CD4-positive, alpha-beta T cell treated with Interleukin-4 for 4 hours (primary cell): Measurements from ENCODE around the gene DNASE1L3.

Source experiments
- DNase-seq: peaks from one replicate; pipeline ENCODE4 v3.0.0-alpha.2; 2020

The DNASE1L3 gene

GRCh38 chr3:58157700-58158099 is 53.1 kb downstream of the DNASE1L3 start:
- no peak for DNase-seq

GRCh38 chr3:58155838-58156237 is 54.9 kb downstream of the DNASE1L3 start:
- no peak for DNase-seq

GRCh38 chr3:58154626-58155449 is 55.9 kb downstream of the DNASE1L3 start:
- DNase-seq: no peak

GRCh38 chr3:58153371-58153770 is 57.4 kb downstream of the DNASE1L3 start:
- no peak for DNase-seq

- DNase-seq: no peak
Measured at GRCh38 chr3:58152225-58153015, 58.4 kb downstream of the DNASE1L3 start.

GRCh38 chr3:58151637-58152036 is 59.1 kb downstream of the DNASE1L3 start:
- no peak for DNase-seq

- DNase-seq: no peak
Measured at GRCh38 chr3:58150810-58151199, 60.0 kb downstream of the DNASE1L3 start.

- no peak for DNase-seq
Measured at GRCh38 chr3:58150130-58150809, 60.5 kb downstream of the DNASE1L3 start.

GRCh38 chr3:58148049-58148448 is 62.7 kb downstream of the DNASE1L3 start:
- no peak for DNase-seq

- no peak for DNase-seq
Measured at GRCh38 chr3:58144478-58145325, 66.1 kb downstream of the DNASE1L3 start.

GRCh38 chr3:58143417-58144055 is 67.2 kb downstream of the DNASE1L3 start:
- DNase-seq: no peak
